ENCODE results near the gene RXFP2.

DNA sequence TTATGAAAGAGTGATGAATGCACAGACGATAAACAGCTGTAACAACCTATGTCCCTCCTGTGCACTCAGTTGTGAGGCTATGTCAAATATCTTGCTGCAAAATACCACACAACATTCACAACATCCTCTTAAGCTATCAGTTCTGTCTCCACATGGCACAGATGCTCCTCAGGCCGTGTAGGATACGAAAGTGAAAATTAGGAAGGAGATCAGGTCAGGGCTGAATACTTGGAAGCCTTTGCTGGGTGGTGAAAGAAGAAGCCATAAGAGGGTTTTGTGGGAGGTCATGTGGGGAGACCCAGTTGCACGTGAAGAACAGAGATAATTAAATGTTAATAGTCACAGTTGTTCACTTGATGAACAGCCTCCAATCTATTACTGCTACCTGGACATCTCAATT, 58.9 kb downstream of the RXFP2 start:
- no peak for TF ChIP-seq RARB (CRISPR knock-in tag; IDR thresholded peaks at IDR 0.05)
- no peak for TF ChIP-seq ZFP3 (CRISPR knock-in tag; IDR thresholded peaks at IDR 0.05)
- TF ChIP-seq, protein P1, sequence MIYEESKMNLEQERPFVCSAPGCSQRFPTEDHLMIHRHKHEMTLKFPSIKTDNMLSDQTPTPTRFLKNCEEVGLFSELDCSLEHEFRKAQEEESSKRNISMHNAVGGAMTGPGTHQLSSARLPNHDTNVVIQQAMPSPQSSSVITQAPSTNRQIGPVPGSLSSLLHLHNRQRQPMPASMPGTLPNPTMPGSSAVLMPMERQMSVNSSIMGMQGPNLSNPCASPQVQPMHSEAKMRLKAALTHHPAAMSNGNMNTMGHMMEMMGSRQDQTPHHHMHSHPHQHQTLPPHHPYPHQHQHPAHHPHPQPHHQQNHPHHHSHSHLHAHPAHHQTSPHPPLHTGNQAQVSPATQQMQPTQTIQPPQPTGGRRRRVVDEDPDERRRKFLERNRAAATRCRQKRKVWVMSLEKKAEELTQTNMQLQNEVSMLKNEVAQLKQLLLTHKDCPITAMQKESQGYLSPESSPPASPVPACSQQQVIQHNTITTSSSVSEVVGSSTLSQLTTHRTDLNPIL (CRISPR knock-in tag; IDR thresholded peaks at IDR 0.05; ENCODE audit: low read depth) = no peak
- no peak for TF ChIP-seq ZNF70 (CRISPR knock-in tag; IDR thresholded peaks at IDR 0.05)
- TF ChIP-seq TCF4 (CRISPR knock-in tag; IDR thresholded peaks at IDR 0.05; ENCODE audit: borderline replicate concordance) = no peak
- TF ChIP-seq POU6F1 (CRISPR knock-in tag; IDR thresholded peaks at IDR 0.05; ENCODE audit: borderline replicate concordance, low read depth) = no peak
- no peak for TF ChIP-seq ZC3H10 (CRISPR knock-in tag; IDR thresholded peaks at IDR 0.05)

Data from SK-N-SH treated with all-trans-retinoic acid at 6 μM for 48 hours (cell line).